ENCODE data around the gene RNF220.
"Not testable (repeated sequence)": the region's sequence is repeated elsewhere in the genome, so short reads cannot be mapped to it uniquely, and the experiment has no call there.

The RNF220 gene

GRCh38 chr1:44653107-44653964 is 248.3 kb downstream of the RNF220 start:
- no peak for DNase-seq (ENCODE audit: low read depth, low spot score)

GRCh38 chr1:44654621-44655187 is 249.6 kb downstream of the RNF220 start:
- no peak for DNase-seq (ENCODE audit: low read depth, low spot score)

- DNase-seq (ENCODE audit: low read depth, low spot score) = peak; percentile 49
Observed at GRCh38 chr1:44655609-44656008, 250.6 kb downstream of the RNF220 start.

- no peak for DNase-seq (ENCODE audit: low read depth, low spot score)
Observed at GRCh38 chr1:44659566-44659965, 254.5 kb downstream of the RNF220 start.

- peak; percentile 67 for DNase-seq (ENCODE audit: low read depth, low spot score)
Observed at GRCh38 chr1:44660176-44660575, 255.1 kb downstream of the RNF220 start.

- no peak for DNase-seq (ENCODE audit: low read depth, low spot score)
Observed at GRCh38 chr1:44661781-44662682, 257.0 kb downstream of the RNF220 start.

GRCh38 chr1:44662683-44663030 is 257.6 kb downstream of the RNF220 start:
- no peak for DNase-seq (ENCODE audit: low read depth, low spot score)

GRCh38 chr1:44663417-44663816 is 258.4 kb downstream of the RNF220 start:
- DNase-seq (ENCODE audit: low read depth, low spot score) = no peak

- no peak for DNase-seq (ENCODE audit: low read depth, low spot score)
Observed at GRCh38 chr1:44664730-44665370, 259.8 kb downstream of the RNF220 start.

GRCh38 chr1:44666719-44667118 is 261.7 kb downstream of the RNF220 start:
- DNase-seq (ENCODE audit: low read depth, low spot score) = not testable (repeated sequence)

- DNase-seq (ENCODE audit: low read depth, low spot score) = no peak
Observed at GRCh38 chr1:44670751-44671640, 265.9 kb downstream of the RNF220 start.

- peak; percentile 94 for DNase-seq (ENCODE audit: low read depth, low spot score)
Observed at GRCh38 chr1:44672254-44672955, 267.4 kb downstream of the RNF220 start.

- DNase-seq (ENCODE audit: low read depth, low spot score) = no peak
Observed at GRCh38 chr1:44672961-44673674, 268.1 kb downstream of the RNF220 start.

GRCh38 chr1:44673675-44674112 is 268.6 kb downstream of the RNF220 start:
- no peak for DNase-seq (ENCODE audit: low read depth, low spot score)

GRCh38 chr1:44674113-44675000 is 269.3 kb downstream of the RNF220 start, which contains the start of the genes ARMH1 and TMEM53:
TSS of gene ARMH1 (plus strand) at chr1:44674714. CDS start at chr1:44689698, 14,984 bp downstream.
TSS of gene TMEM53 (minus strand) at chr1:44674481. CDS start at chr1:44674391, 90 bp downstream.
- DNase-seq (ENCODE audit: low read depth, low spot score) = peak; percentile 100

GRCh38 chr1:44675186-44675585 is 270.1 kb downstream of the RNF220 start:
- DNase-seq (ENCODE audit: low read depth, low spot score) = no peak

- DNase-seq (ENCODE audit: low read depth, low spot score) = no peak
Observed at GRCh38 chr1:44676484-44677200, 271.6 kb downstream of the RNF220 start.

Data from astrocyte of the hippocampus (primary cell).